NCI-H226 (cell line): ENCODE data around the gene ZNF681.
"Not testable (repeated sequence)": the region's sequence is repeated elsewhere in the genome, so short reads cannot be mapped to it uniquely, and the experiment has no call there.

ENCODE experiments used
- DNase-seq: peaks from one replicate; pipeline ENCODE4 v3.0.0-alpha.2; 2015

The ZNF681 gene

GRCh38 chr19:23758187-23759074 lies at the start of gene ZNF681:
Gene ZNF681 (minus strand): TSS chr19:23758891. CDS start chr19:23758749, 142 bp downstream.
- DNase-seq = no peak

DNA sequence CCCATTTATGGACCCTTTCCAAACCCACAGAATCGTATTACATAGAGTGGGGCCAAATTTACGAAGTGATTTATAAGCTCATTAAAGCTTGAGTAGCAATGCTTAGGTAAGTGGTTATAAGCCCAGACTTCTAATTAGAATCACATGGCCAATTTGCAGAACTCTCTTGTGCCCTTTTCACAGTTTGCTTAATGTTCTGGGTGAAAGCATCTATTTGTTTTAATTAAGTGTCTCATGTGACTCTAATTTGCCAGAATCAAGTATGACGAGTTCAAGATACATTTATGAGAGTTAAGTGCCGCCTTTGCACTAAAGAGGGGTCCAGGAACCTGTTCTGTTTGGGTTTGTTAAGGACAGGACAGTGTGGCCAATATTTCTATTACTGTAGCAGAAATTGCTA lies 46.0 kb upstream of the ZNF681 start:
- no peak for DNase-seq

GRCh38 chr19:23802290-23802689 lies 43.6 kb upstream of the ZNF681 start:
- no peak for DNase-seq

- no peak for DNase-seq
Measured at GRCh38 chr19:23801803-23802202, 43.1 kb upstream of the ZNF681 start.

- no peak for DNase-seq
Measured at GRCh38 chr19:23800868-23801267, 42.2 kb upstream of the ZNF681 start.

DNA sequence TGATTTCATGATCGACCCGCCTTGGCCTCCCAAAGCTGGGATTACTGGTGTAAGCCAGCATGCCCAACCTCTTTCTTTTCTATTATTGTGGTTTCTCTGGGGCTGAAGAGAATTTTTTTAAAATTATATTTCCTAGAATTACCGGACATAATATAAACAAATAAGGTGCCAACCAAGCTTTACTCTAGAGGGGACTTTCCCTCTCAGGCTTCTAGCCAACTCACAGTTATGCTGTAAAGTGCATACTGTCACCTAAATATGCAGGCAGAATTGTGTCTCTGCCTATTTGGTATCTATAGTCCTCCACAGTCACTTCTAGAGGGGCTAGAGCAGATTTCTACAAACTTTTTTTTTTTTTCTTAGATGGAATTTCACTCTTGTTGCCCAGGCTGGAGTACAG lies 41.6 kb upstream of the ZNF681 start:
- no peak for DNase-seq

DNA sequence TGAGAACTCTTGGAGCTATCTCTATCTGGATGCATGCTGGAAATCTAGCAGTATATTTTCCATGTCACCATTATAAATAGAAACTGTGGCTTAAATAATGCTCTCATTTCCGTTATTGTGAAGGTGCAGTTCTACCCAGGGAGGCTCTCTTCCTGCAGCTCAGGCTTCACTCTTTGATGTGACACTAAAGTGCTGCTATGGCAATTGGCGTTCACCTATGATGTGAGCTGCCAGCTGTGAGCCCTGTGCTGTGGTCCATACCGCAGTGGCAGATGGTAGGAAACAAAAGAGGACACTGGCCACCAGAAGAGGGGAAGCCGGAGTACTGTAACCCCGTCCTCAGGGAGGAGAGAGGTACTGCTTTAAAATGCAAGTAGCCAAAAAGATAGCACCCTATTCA lies 40.6 kb upstream of the ZNF681 start:
- DNase-seq = no peak

DNA sequence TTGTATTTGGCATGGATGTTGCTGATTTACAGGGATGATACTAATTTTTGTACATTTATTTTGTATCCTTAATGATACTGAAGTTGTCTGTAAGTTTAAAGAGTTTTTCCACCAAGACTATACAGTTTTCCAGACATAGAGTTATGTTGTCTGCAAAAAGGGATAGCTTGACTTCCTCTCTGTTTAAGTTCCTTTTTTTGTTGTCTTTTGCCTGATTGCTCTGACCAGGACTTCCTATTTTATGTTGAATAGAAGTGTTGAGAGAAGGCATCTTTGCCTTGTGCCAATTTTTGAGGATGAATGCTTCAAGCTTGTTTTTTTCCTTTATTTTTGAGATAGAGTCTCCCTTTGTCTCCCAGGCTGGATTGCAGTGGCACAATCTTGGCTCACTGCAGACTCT lies 36.8 kb upstream of the ZNF681 start:
- no peak for DNase-seq

DNA sequence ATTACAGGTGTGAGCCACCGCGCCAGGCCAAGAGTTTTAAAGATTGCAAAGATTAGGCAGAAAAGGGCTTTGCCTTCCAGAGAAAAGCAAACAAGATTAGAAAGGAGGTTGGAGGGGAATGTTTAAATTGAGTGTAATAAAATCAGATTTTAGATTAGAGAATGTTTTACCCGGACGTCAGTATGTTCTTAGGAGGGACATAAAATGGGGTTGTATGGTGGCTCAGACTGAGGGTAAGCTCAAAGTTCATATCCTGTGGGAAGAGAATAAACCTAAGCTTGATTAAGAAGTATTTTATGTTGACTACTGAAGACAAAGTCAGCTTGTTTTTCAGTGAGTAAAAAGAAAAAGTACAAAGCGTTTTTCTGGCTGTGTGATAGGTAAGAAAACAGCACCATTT lies 34.1 kb upstream of the ZNF681 start:
- DNase-seq = no peak

DNA sequence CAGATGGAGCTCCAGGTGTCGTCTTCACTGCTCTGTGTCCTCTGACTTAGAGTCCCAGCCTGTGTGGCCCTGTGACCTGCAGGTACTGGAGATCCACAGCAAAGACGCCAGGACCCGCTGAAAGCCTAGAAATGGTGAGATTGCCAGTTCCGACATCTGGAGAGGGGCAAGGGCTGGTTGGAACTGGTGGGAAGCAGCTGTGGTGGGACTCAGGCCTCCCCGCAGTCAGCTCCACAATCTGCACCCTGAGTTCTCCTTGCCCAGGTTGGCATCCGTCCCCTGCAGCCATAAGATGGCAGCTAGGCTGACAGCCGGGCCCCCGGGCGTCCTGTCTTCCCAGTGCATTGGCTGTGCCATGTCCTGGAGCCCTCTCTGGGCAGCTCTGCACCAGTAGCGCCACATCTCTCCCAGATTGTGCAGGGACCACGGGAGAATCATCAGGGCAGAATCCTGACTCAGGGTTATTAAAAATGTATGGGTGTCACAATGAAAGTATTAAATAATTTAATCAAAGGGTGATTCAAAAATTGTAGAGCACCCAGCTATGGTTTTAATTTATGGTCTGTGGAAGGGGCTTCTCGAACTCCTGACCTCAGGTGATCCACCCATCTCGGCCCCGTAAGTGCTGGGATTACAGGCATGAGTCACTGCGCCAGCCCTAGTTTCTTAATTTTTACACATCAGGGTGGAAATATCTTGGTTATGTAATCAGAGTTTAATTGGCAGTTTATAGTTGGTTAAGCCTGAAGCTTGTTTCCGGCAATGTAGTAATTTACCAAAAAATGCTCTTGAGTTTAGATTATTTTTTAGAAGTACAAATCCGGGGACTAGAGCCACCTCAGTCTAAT lies 32.2 kb upstream of the ZNF681 start:
- no peak for DNase-seq

DNA sequence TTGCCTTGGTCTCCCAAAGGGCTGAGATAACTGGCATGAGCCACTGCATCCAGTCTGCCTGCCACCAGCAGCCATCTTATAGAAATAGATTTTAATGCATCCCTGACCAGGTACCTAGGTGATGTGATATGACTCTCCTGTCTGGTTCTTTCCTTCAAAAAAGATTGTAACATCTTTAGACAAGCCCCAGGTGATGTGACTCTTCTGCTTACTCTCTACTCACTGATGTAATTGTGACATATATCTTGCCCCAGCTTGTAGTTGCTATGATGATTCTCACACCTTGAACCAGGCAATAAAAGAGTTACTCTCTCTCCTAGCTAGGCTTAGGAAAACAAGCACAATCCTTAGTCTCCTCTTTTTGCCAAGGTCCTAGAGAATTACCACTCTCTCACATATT lies 30.6 kb upstream of the ZNF681 start:
- no peak for DNase-seq

GRCh38 chr19:23788411-23788810 lies 29.7 kb upstream of the ZNF681 start:
- DNase-seq = no peak

DNA sequence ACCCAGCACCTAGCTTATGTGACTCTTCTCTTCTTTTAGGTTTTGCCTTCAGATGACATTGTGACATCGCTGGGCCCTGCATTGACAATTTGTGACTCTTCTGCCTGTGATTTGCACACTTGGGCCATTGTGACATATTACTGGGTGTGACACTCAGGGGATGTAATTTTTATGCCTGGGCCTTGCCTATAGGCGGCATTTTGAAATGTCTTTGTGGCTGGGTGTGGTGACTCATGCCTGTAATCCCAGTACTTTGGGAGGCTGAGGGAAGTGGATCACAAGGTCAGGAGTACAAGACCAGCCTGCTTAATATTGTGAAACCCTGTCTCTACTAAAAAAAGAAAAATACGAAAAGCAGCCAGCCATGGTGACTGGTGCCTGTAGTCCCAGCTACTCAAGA lies 28.4 kb upstream of the ZNF681 start:
- no peak for DNase-seq

DNA sequence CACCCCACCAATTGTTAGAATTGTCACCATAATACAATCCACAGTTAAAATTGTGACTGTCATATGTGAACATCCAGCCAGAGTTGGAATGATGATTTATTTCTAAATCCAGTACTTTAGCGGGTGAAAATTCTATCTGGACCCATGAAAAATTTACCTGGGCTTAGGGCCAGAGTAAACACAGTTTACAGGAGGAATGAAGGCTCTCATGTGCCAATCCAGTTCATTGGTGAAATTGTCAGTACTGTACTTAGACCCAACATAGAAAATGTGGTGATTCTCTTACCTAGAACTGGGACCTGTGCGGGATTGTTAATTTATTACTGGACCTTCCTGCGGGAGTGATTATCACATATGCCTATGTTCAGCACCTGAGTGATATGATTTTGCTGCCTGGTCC lies 27.3 kb upstream of the ZNF681 start:
- DNase-seq = no peak

- no peak for DNase-seq
Measured at GRCh38 chr19:23784274-23784673, 25.6 kb upstream of the ZNF681 start.

- no peak for DNase-seq
Measured at GRCh38 chr19:23783636-23784035, 24.9 kb upstream of the ZNF681 start.

DNA sequence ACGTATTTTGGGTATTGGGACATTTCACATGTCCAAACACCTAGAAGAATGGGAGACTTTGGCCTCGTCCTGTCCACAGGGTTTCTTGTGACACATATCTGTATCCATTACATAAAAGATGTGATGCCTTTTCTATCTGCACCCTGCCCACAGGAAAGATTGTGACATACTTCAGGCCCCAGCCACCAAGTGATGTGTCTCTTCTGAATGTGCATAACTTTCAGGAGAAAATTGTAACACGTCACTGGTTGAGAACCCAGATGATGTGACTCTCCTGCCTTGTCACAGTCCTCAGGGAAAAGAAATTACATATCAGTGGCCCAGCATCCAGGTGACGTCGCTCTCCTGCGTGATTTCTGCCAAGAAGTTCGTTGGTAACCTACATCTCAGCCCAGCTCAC lies 21.0 kb upstream of the ZNF681 start:
- DNase-seq = no peak

DNA sequence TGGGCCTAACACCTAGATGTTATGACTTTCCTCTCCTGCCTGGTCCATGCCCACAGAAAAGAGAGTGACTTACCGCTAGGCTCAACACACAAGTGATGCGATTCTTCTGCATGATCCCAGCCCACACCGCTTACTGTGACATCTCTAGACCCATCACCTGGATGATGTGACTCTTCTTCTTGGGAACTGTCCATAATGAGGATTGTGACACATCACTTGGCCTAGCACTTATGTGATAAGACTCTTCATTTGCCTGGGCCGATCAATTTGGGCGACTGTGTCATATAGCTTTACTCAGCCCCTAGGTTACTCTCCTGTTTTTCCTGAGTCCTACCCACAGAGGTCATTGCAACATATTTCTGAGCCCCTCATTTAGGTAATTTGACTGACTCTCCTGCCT lies 19.9 kb upstream of the ZNF681 start:
- no peak for DNase-seq

DNA sequence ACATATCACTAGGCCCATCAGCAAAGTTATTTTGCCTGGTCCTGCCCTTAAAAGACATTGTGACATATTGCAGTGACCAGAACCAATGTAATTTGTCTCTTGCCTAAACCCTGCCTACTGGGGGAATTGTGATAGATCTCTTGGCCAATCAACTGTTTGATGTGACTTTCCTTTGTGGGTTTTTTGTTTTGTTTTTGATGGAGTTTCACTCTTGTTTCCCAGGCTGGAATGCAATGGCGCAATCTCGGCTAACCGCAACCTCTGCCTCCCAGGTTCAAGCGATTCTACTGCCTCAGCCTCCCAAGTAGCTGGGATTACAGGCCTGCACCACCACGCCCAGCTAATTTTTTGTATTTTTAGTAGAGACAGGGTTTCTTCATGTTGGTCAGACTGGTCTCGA lies 19.3 kb upstream of the ZNF681 start:
- DNase-seq = not testable (repeated sequence)

DNA sequence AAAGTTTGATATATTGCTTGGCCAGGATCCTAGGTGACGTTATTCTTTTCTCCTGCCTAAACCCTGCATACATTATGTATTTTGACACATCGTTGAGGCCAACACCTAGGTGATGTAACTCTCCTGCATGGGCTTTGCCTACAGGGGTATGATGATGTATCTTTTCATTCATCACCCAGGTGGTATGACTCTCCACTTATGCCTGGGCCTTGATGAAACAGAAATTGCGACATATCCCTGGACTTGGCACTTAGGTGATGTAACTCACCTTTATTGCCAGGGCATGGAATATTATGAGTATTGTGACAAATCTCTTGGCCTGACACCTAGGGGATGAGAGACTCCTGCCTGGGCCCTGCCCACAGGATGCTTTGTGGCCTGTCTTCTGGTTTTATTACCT lies 18.5 kb upstream of the ZNF681 start:
- DNase-seq = no peak

DNA sequence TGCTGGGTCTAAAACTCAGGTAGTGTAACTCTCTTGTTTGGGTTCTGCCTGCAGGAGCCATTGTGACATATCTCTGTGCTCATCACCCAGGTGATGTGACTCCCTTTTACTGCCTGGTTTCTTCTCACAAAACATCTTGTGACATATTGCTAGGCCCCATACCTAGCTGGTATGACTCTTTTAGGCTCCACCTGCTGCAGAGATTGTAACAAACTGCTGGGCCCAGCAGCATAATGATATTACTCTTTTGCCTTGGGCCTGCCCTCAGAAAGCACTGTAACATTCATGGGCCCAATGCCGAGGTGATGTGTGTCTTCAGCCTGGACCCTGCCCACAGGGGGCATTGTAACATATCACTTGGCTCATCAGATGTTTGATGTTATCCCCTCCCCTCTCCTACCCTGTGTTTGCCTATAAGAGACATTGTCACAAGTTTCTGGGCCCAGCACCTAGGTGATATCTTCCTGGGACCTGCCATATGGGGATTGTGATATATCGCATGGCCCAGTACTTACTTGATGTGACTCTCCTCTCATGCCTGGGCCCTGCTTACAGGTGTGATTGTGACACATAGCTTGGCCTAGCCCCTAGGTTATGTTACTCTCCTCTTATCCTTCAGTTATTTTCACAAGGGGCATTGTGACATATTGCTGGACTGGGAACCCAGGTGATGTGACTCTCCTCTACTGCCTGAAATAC lies 18.0 kb upstream of the ZNF681 start:
- no peak for DNase-seq

DNA sequence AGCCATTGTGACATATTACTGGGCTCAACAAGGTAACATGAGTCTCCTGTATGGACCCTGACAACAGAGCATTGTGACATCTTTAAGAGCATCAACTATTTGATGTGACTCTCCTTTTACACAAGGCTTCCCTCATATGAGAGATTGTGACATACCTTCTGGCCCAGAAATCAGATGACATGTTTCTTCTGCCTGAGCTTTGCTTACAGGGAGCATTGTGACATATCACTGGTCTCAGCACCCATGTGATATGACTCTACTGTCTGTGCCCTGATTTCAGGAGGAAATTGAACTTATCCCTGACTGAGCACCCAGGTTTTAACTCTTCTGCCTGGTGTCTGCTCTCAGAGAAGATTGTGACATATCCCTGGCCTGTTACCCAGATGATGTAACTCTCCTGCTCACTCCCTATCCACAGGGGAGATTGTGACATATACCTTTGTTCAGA lies 15.9 kb upstream of the ZNF681 start:
- DNase-seq = no peak

DNA sequence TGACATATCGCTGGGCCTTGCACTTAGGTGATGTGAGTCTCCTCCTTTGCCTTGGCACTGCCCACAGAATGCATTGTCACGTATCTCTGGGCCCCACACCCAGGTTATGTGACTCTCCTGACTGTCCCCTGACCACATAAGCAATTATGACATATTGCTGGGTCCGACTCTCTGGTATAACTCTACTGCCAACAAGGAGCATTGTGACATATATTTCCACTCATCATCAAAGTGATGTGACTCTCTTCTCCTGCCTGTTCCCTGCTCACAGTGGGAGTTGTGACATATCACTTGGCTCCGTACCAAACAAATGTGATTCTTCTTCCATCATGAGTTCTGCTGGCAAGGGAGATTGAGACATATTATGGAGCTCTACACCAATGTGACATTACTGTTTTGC lies 15.4 kb upstream of the ZNF681 start:
- no peak for DNase-seq
